K562 (cell line): Measurements from ENCODE around the gene DAZAP1. TPM values are rescaled to one million over a fixed set of nuclear protein-coding genes. Genes with fewer than 3 reads are reported as not detected.

ENCODE experiments used
- DDX20 ChIP-seq: fragments of 450-650 bp; IDR thresholded peaks from 2 replicates; pipeline ENCODE4 v1.6.1; 2016; ENCODE audit warnings: missing genetic modification characterization, low read depth, mild to moderate bottlenecking, missing compliant biosample characterization, moderate library complexity
- ELF1 ChIP-seq: fragments of 200-800 bp; sonication (Bioruptor generic); IDR thresholded peaks from 2 replicates; pipeline ENCODE4 v1.6.1; 2016; ENCODE audit warnings: missing genetic modification characterization, missing compliant biosample characterization
- FOSL1 ChIP-seq: fragments of 200-800 bp; sonication (Bioruptor generic); conservative IDR thresholded peaks from 2 replicates; pipeline ENCODE4 v1.6.1; 2016; ENCODE audit warnings: missing genetic modification characterization, missing compliant biosample characterization
- HNRNPK ChIP-seq: fragments of 200-400 bp; formaldehyde crosslinking; IDR thresholded peaks from one replicate; pipeline ENCODE4 v1.6.1; 2018; ENCODE audit warnings: mild to moderate bottlenecking, low read depth, low read length; ENCODE audit not compliant: poor library complexity, severe bottlenecking
- MYC ChIP-seq, 2 experiments: fragments of 250-450 bp in 1 of 2; sonication (Bioruptor Pico) in 1 of 2; IDR thresholded peaks; 2 replicates each; pipeline versions ENCODE4 v1.5.1 to v1.6.1; 2012 to 2021; ENCODE audit warnings: low read depth in 2 of 2, borderline replicate concordance in 1 of 2, improper control_type of control experiment in 1 of 2, low read length in 1 of 2, mild to moderate bottlenecking in 1 of 2, moderate library complexity in 1 of 2
- NR4A1 ChIP-seq, 2 experiments: fragments of 250-450 bp in 1 of 2; fragments of 450-650 bp in 1 of 2; sonication (Bioruptor Pico) in 1 of 2; IDR thresholded peaks; 2 replicates each; pipeline versions ENCODE4 v1.4.0 to v1.6.1; 2016 to 2020; ENCODE audit warnings: mild to moderate bottlenecking in 2 of 2, missing compliant biosample characterization in 1 of 2, missing genetic modification characterization in 1 of 2, moderate library complexity in 1 of 2
- SAFB ChIP-seq: fragments of 200-400 bp; formaldehyde crosslinking; IDR thresholded peaks from 2 replicates; pipeline ENCODE4 v1.6.1; 2017; ENCODE audit warnings: low read depth, low read length, borderline replicate concordance
- SMAD4 ChIP-seq: fragments of 250-450 bp; sonication (Bioruptor Pico); conservative IDR thresholded peaks from 2 replicates; pipeline ENCODE4 v1.8.0; 2021; ENCODE audit warnings: inconsistent platforms, mild to moderate bottlenecking, moderate library complexity
- polyA plus RNA-seq, 8 experiments: library from polyadenylated mRNA; depleted of rRNA in 4 of 8; stranded (reverse) in 5 of 8; unstranded in 3 of 8; fragments of >200 nt; fragmentation: Nextera tagmentation in 2 of 8; fragmentation: Illumina TruSeq in 1 of 8; extraction: Ambion mirVana in 2 of 8; extraction: Trizol in 1 of 8; gene quantifications; 2 replicates each; pipeline versions ENCODE4 v1.2.1 to v1.2.3, GENCODE V29; 2011 to 2014; ENCODE audit warnings: inconsistent platforms in 1 of 8, missing spikeins in 1 of 8
- total RNA-seq, 7 experiments: library from RNA; depleted of rRNA in 6 of 7; stranded (reverse); fragments of >200 nt in 6 of 7; fragmentation: Illumina TruSeq in 2 of 7; extraction: Trizol in 2 of 7; gene quantifications; 2 replicates each; pipeline versions ENCODE4 v1.2.1 to v1.2.3, GENCODE V29; 2011 to 2021; ENCODE audit warnings: low replicate concordance in 1 of 7
- TF ChIP-seq, protein P1 (sequence below), 2 experiments: fragments of 450-650 bp; conservative IDR thresholded peaks; 2 replicates each; pipeline ENCODE4 v1.6.1; 2017; ENCODE audit warnings: mild to moderate bottlenecking in 2 of 2, moderate library complexity in 2 of 2
- TF ChIP-seq, protein P2 (sequence below), 2 experiments: fragments of 450-650 bp in 1 of 2; IDR thresholded peaks; 2 replicates each; pipeline ENCODE4 v1.6.1; 2011 to 2017; ENCODE audit warnings: low read depth in 2 of 2, antibody characterized with exemption in 1 of 2, borderline replicate concordance in 1 of 2, low read length in 1 of 2, mild to moderate bottlenecking in 1 of 2, mixed read lengths in 1 of 2; ENCODE audit not compliant: control insufficient read depth in 1 of 2
- TF ChIP-seq, protein P3 (sequence below): fragments of 250-450 bp; sonication (Bioruptor Pico); IDR thresholded peaks from 2 replicates; pipeline ENCODE4 v1.5.1; 2021; ENCODE audit warnings: mild to moderate bottlenecking
- TF ChIP-seq, protein P4 (sequence below): fragments of 250-450 bp; sonication (Bioruptor Pico); IDR thresholded peaks from 2 replicates; pipeline ENCODE4 v1.5.0; 2020; ENCODE audit warnings: mild to moderate bottlenecking, borderline replicate concordance

The DAZAP1 gene
- total and polyA plus RNA-seq, 9 of the 15 experiments (the other 6 are each of a cell fraction or from before 2014, with no cell fraction given) = 10.8 to 289 (median 142) TPM

DNA sequence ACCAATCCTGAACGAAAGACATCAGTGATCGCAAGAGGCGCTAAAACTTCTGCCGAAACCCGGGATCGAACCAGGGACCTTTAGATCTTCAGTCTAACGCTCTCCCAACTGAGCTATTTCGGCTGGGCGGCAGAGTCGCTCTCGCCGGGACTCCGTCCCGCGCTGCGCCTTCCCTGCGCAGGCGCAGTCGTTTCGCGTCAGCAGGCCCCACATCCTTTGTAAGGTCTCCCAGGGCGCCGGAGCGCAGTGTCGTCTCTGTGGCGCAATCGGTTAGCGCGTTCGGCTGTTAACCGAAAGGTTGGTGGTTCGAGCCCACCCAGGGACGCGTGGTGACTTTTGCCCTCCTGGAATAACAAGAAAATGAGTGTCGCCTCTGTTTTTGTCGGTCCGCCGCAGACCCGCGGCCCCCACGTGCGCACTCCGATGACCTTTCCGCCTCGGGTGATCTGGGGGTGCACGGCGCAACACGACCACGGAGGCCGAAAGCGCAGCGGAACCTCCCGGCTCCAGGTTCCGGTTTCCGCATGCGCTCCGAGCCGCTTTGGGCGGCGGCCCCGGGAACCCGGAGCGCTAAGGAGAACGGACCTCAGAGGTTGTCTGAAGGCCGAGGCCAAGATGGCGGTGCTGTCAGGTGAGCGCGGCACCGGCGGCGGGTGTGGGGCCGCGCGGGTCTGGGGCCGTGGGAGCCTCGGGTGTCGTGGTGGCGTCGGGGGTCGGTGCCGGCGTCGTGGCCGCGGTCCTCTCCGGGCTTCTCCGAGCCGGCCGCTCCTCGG, 23.9 kb upstream of the DAZAP1 start, which contains the start of gene NDUFS7 (continued):
- TF ChIP-seq DDX20 (tag) = no peak
- TF ChIP-seq HNRNPK = no peak
- TF ChIP-seq FOSL1 (tag) = peak; percentile 56
- TF ChIP-seq SMAD4 = peak; percentile 93
- TF ChIP-seq, protein P1, sequence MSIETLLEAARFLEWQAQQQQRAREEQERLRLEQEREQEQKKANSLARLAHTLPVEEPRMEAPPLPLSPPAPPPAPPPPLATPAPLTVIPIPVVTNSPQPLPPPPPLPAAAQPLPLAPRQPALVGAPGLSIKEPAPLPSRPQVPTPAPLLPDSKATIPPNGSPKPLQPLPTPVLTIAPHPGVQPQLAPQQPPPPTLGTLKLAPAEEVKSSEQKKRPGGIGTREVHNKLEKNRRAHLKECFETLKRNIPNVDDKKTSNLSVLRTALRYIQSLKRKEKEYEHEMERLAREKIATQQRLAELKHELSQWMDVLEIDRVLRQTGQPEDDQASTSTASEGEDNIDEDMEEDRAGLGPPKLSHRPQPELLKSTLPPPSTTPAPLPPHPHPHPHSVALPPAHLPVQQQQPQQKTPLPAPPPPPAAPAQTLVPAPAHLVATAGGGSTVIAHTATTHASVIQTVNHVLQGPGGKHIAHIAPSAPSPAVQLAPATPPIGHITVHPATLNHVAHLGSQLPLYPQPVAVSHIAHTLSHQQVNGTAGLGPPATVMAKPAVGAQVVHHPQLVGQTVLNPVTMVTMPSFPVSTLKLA (conservative IDR thresholded peaks at IDR 0.05) = peak; percentile 94 to 97
- peak; percentile 74; the same call in 1 of the 2 replicates for TF ChIP-seq SAFB
- TF ChIP-seq, protein P2, sequence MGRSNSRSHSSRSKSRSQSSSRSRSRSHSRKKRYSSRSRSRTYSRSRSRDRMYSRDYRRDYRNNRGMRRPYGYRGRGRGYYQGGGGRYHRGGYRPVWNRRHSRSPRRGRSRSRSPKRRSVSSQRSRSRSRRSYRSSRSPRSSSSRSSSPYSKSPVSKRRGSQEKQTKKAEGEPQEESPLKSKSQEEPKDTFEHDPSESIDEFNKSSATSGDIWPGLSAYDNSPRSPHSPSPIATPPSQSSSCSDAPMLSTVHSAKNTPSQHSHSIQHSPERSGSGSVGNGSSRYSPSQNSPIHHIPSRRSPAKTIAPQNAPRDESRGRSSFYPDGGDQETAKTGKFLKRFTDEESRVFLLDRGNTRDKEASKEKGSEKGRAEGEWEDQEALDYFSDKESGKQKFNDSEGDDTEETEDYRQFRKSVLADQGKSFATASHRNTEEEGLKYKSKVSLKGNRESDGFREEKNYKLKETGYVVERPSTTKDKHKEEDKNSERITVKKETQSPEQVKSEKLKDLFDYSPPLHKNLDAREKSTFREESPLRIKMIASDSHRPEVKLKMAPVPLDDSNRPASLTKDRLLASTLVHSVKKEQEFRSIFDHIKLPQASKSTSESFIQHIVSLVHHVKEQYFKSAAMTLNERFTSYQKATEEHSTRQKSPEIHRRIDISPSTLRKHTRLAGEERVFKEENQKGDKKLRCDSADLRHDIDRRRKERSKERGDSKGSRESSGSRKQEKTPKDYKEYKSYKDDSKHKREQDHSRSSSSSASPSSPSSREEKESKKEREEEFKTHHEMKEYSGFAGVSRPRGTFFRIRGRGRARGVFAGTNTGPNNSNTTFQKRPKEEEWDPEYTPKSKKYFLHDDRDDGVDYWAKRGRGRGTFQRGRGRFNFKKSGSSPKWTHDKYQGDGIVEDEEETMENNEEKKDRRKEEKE (IDR thresholded peaks at IDR 0.05; ENCODE audit: borderline replicate concordance in 1 of 2, control insufficient read depth in 1 of 2, low read depth in 2 of 2, low read length in 1 of 2) = peak in 1 of 2 experiments; percentile 98; a peak in 2 of 4 replicates
- TF ChIP-seq MYC (IDR thresholded peaks at IDR 0.05; ENCODE audit: low read depth, low read length) = peak; percentile 96
- peak; percentile 92 for TF ChIP-seq MYC (CRISPR knock-in tag; IDR thresholded peaks at IDR 0.05; ENCODE audit: borderline replicate concordance, low read depth)
- no peak for TF ChIP-seq ELF1 (tag)
- TF ChIP-seq NR4A1 (CRISPR knock-in tag; IDR thresholded peaks at IDR 0.05) = no peak; the same call in 1 of the 2 replicates
- peak; percentile 93 for TF ChIP-seq NR4A1 (tag; IDR thresholded peaks at IDR 0.05)
- TF ChIP-seq, protein P3, sequence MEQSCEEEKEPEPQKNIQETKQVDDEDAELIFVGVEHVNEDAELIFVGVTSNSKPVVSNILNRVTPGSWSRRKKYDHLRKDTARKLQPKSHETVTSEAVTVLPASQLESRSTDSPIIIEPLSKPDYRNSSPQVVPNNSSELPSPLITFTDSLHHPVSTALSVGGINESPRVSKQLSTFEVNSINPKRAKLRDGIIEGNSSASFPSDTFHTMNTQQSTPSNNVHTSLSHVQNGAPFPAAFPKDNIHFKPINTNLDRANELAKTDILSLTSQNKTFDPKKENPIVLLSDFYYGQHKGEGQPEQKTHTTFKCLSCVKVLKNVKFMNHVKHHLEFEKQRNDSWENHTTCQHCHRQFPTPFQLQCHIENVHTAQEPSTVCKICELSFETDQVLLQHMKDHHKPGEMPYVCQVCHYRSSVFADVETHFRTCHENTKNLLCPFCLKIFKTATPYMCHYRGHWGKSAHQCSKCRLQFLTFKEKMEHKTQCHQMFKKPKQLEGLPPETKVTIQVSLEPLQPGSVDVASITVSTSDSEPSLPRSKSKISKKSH (CRISPR knock-in tag) = 0 out of 2 replicates have a peak, but pooled peaks have one; percentile 6
- TF ChIP-seq, protein P4, sequence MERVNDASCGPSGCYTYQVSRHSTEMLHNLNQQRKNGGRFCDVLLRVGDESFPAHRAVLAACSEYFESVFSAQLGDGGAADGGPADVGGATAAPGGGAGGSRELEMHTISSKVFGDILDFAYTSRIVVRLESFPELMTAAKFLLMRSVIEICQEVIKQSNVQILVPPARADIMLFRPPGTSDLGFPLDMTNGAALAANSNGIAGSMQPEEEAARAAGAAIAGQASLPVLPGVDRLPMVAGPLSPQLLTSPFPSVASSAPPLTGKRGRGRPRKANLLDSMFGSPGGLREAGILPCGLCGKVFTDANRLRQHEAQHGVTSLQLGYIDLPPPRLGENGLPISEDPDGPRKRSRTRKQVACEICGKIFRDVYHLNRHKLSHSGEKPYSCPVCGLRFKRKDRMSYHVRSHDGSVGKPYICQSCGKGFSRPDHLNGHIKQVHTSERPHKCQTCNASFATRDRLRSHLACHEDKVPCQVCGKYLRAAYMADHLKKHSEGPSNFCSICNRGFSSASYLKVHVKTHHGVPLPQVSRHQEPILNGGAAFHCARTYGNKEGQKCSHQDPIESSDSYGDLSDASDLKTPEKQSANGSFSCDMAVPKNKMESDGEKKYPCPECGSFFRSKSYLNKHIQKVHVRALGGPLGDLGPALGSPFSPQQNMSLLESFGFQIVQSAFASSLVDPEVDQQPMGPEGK (CRISPR knock-in tag) = no peak
